RPMI7951 (cell line): ENCODE results near the gene TLE3. TPM values are rescaled to one million over a fixed set of nuclear protein-coding genes. Genes with fewer than 3 reads are reported as not detected.
"Not testable (repeated sequence)": the region's sequence is repeated elsewhere in the genome, so short reads cannot be mapped to it uniquely, and the experiment has no call there.

Source experiments
- DNase-seq: peaks from one replicate; pipeline ENCODE4 v3.0.0-alpha.2; 2012; ENCODE audit warnings: low read depth
- total RNA-seq: library from RNA; depleted of rRNA; stranded (reverse); fragments of >200 nt; shearing (Covaris generic); gene quantifications from 2 replicates; pipeline ENCODE4 v1.2.3, GENCODE V29; 2014; rRNA removed

TLE3 gene
- 20.4 and 24.4 TPM in 2 replicates for total RNA-seq

- DNase-seq, result peak; percentile 99
Observed at GRCh38 chr15:70097321-70098152, at the start of gene TLE3. Gene TLE3 (minus strand): TSS chr15:70097917. CDS start chr15:70096798, 1,119 bp downstream.

GRCh38 chr15:70147178-70147760 lies 49.6 kb upstream of the TLE3 start:
- DNase-seq, result no peak

DNA sequence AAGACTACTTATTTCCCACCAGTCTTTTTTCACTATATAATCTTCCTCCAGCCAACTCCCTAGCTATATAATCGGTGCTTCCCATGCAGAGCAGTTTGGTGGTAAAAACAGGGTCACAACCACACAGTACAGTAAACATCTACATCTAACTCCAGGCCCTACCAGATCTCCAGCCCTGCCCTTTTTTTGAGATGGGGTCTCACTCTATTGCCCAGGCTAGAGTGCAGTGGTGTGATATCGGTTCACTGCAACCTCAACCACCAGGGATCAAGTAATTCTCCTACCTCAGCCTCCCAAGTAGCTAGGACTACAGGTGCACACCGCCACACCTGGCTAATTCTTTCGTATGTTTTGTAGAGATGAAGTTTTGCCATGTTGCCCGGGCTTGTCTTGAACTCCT lies 49.1 kb upstream of the TLE3 start:
- DNase-seq, result no peak

GRCh38 chr15:70146162-70146561 lies 48.4 kb upstream of the TLE3 start:
- DNase-seq, result no peak

- no peak for DNase-seq
Observed at GRCh38 chr15:70145261-70145660, 47.5 kb upstream of the TLE3 start.

DNA sequence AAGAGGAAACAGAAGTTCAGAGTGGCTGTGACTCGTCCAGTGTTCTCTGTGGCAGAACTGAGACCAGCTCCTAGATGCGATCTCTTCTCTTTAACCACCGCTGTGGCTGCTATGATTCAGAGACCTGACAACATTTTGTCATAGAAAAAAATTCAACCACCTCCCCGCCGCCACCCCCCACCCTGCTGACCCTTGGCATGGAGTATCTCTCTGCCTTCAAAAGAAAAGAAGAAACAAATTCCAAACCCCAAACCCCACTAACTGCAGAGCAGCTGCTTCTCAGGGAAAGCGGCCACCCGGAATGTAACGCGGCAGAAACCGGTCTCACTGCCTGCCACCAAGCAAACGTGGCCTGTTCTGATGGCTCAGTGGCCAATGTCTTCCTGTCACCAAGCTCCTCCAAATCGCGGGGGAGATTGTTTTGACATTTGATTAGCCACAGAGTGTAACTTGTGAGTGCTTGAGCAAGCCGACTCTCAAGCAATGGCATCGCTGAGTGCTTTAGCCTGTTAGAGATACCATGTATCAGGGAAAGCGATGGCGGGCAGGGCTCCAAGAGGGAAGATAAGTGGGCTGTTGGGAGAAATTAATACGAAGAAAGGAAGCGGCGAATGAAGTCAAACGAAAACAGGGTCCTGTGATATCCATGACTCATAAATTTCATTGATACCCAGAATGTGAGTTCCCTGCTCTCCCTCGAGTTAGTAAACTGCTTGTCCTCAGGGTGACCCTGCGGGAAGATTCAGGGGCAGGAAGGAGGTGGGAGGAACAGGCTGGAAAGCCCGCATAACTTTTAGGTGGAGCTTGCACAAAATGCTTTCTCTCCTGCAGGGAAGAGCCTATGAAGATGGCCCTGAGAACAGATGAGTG lies 44.8 kb upstream of the TLE3 start:
- peak; percentile 64 for DNase-seq

- no peak for DNase-seq
Observed at GRCh38 chr15:70142072-70142321, 44.3 kb upstream of the TLE3 start.

DNA sequence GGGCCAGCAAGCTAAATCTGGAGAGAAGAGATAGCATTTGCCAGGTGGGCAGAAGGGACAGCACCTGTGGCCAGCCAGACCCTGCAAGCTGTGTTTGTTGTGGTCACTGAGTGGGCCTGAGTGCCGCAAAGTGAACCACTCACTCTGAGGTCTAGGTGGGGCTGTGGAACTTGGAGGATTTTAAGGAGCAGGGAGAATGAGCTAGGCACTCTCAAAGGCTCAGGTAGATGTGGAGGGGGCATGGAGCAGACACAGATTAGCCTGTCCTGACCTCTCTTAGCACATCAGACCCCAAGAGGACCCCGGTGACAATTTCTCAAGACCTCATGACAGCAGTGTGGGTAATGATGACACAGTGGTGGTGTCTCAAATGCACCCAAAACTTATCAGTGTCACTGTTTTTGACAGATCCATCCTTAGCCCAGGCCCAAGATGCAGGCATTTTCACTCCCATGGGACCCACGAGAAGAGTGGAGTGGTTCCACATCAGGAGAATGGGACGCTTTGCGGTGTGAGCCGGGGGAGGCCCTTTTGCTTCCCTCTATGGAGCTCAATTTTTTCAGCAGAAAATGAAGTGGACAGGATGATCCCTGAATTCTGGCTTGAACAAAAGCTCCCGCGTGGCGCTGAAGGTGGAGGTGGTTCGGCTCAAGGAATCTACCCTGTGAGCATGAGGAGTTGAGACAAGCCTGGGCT lies 43.8 kb upstream of the TLE3 start:
- DNase-seq, result no peak

GRCh38 chr15:70140543-70141375 lies 43.0 kb upstream of the TLE3 start:
- peak; percentile 69 for DNase-seq

- DNase-seq, result no peak
Observed at GRCh38 chr15:70140025-70140542, 42.4 kb upstream of the TLE3 start.

DNA sequence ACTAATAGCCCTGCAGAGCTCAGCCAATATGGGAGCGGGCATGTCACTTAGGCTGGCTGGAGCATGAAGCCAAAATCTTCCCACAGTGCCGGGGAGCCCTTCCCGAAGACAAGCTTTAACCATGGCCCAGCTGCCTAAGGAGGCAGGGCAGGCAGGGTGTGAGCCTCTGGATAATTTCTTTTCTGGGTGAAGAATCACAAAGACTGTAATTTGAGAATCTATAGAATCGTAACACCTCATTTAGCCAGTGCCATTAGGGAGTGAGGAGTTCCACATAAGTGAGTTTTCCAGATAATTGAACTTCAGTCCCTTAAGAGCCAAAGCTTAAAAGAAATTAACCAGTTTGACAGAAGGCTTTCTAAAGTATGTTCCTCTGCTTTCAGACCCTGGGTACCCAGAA lies 40.2 kb upstream of the TLE3 start:
- no peak for DNase-seq

- not testable (repeated sequence) for DNase-seq
Observed at GRCh38 chr15:70137021-70137420, 39.3 kb upstream of the TLE3 start.

GRCh38 chr15:70133781-70134421 lies 36.2 kb upstream of the TLE3 start:
- no peak for DNase-seq

GRCh38 chr15:70133296-70133695 lies 35.6 kb upstream of the TLE3 start:
- peak; percentile 24 for DNase-seq

DNA sequence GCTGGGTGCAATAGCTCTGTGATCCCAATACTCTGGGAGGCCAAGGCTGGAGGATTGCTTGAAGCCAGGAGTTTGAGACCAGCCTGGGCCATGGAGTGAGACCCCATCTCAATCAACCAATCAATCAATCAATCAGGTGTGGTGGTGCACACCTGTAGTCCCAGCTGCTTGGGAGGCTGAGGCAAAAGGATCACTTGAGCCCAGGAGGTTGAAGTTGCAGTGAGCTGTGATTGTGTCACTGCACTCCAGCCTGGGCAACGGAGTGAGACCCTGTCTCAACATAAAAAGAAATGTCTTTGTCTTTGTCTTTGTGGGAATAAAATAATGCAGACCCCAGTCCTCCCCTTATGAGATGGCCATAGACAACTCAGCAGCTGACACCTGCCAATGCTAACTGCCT lies 34.9 kb upstream of the TLE3 start:
- DNase-seq, result no peak

- DNase-seq, result peak; percentile 51
Observed at GRCh38 chr15:70132139-70132538, 34.4 kb upstream of the TLE3 start.

GRCh38 chr15:70128414-70129140 lies 30.9 kb upstream of the TLE3 start:
- DNase-seq, result no peak

DNA sequence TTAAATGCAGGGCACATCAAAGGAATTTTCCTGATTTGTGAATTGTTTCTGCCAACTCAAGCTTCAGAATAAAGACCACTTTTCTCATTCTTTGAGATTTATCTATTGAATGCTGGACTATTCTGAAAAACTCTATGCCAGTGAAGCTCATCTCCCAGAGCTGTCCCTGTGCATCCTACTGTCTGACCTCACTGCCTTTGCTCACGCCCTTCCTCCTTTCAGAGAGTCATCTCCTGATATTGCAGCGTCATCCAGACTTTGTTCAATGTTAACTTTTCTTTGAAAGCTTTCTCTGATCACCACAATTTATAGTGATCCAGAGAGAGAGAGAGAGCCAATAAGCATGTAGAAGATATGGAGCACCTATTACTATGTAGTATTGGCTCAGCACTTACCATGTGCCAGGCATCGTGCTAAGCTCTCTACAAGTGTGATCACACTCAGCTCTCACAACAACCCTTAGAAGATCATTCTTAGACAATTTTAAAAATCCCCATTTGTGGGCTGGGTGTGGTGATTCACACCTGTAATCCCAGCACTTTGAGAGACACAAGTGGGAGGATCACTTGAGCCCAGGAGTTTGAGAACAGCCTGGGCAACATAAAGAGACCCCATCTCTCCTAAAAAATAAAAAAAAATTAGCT lies 30.2 kb upstream of the TLE3 start:
- DNase-seq, result no peak

- peak; percentile 98 for DNase-seq
Observed at GRCh38 chr15:70127288-70127746, 29.6 kb upstream of the TLE3 start.
